ENCODE data around the gene CDH6. TPM values are rescaled to one million over a fixed set of nuclear protein-coding genes. Genes with fewer than 3 reads are reported as not detected.

Gene CDH6
- polyA plus RNA-seq, 1 donor = 89.6 TPM

- DNase-seq = no peak
These were observed 51.4 kb downstream of the CDH6 start for GRCh38 chr5:31244921-31245320.

- DNase-seq = no peak
These were observed 53.9 kb downstream of the CDH6 start for GRCh38 chr5:31247381-31247780.

GRCh38 chr5:31250201-31250600 lies 56.7 kb downstream of the CDH6 start:
- DNase-seq = no peak

GRCh38 chr5:31251032-31251431 lies 57.5 kb downstream of the CDH6 start:
- DNase-seq = no peak

GRCh38 chr5:31255041-31255440 lies 61.6 kb downstream of the CDH6 start:
- DNase-seq = no peak

- DNase-seq = no peak
These were observed 74.8 kb downstream of the CDH6 start for GRCh38 chr5:31268256-31268655.

GRCh38 chr5:31268686-31269085 lies 75.2 kb downstream of the CDH6 start:
- DNase-seq = no peak

- DNase-seq = no peak
These were observed 75.8 kb downstream of the CDH6 start for GRCh38 chr5:31269259-31269658.

GRCh38 chr5:31270396-31270795 lies 76.9 kb downstream of the CDH6 start:
- DNase-seq = no peak

- DNase-seq = no peak
These were observed 78.1 kb downstream of the CDH6 start for GRCh38 chr5:31271567-31271966.

- no peak for DNase-seq
These were observed 79.7 kb downstream of the CDH6 start for GRCh38 chr5:31273161-31273560.

GRCh38 chr5:31273631-31274378 lies 80.3 kb downstream of the CDH6 start:
- DNase-seq = no peak

- no peak for DNase-seq
These were observed 86.7 kb downstream of the CDH6 start for GRCh38 chr5:31280210-31280609.

- no peak for DNase-seq
These were observed 89.8 kb downstream of the CDH6 start for GRCh38 chr5:31283326-31283725.

GRCh38 chr5:31285025-31285424 lies 91.5 kb downstream of the CDH6 start:
- DNase-seq = no peak

GRCh38 chr5:31287985-31288384 lies 94.5 kb downstream of the CDH6 start:
- no peak for DNase-seq

- DNase-seq = no peak
These were observed 95.9 kb downstream of the CDH6 start for GRCh38 chr5:31289429-31289828.

GRCh38 chr5:31291323-31291854 lies 97.9 kb downstream of the CDH6 start:
- DNase-seq = no peak

- DNase-seq = no peak
These were observed 107.0 kb downstream of the CDH6 start for GRCh38 chr5:31300501-31300900.

GRCh38 chr5:31301833-31302232 lies 108.3 kb downstream of the CDH6 start:
- no peak for DNase-seq

GRCh38 chr5:31303688-31304087 lies 110.2 kb downstream of the CDH6 start:
- no peak for DNase-seq

- no peak for DNase-seq
These were observed 124.2 kb downstream of the CDH6 start for GRCh38 chr5:31317665-31318064.

GRCh38 chr5:31319335-31319734 lies 125.8 kb downstream of the CDH6 start:
- DNase-seq = no peak

GRCh38 chr5:31322946-31323345 lies 129.5 kb downstream of the CDH6 start:
- no peak for DNase-seq
